Nucleus accumbens (tissue), 56 donors: ENCODE results near the gene CREB3.

Experiments
- DNase-seq, 56 donors: peaks; one replicate each; lab custom pipeline; 2025; lab: John Stamatoyannopoulos, UW

The CREB3 gene

GRCh38 chr9:35723426-35723825, 9.0 kb upstream of the CREB3 start:
- DNase-seq = no peak

- DNase-seq = no peak
These were observed 8.6 kb upstream of the CREB3 start for GRCh38 chr9:35723908-35724307.

GRCh38 chr9:35725362-35725761, 7.1 kb upstream of the CREB3 start:
- DNase-seq = no peak

- DNase-seq = peak in 37 of 56 donors; percentile 1 to 80 (median 42)
These were observed 5.5 kb upstream of the CREB3 start for GRCh38 chr9:35726931-35727330.

GRCh38 chr9:35727676-35728040, 4.8 kb upstream of the CREB3 start:
- no peak for DNase-seq

- peak in 20 of 56 donors; percentile 5 to 45 (median 20) for DNase-seq
These were observed 4.2 kb upstream of the CREB3 start for GRCh38 chr9:35728041-35728971.

- DNase-seq = no peak
These were observed 3.4 kb upstream of the CREB3 start for GRCh38 chr9:35729101-35729500.

- peak in 21 of 56 donors; percentile 3 to 32 (median 17) for DNase-seq
These were observed 2.6 kb upstream of the CREB3 start for GRCh38 chr9:35729700-35730485.

- no peak for DNase-seq
These were observed 2.0 kb upstream of the CREB3 start for GRCh38 chr9:35730486-35730854.

GRCh38 chr9:35731415-35732184, 866 bp upstream of the CREB3 start:
- DNase-seq = peak in 4 of 56 donors; percentile 49 to 73 (median 62)

GRCh38 chr9:35732800-35733541, 505 bp downstream of the CREB3 start:
- peak in 10 of 56 donors; percentile 16 to 57 (median 39) for DNase-seq

- no peak for DNase-seq
These were observed 1.6 kb downstream of the CREB3 start for GRCh38 chr9:35734096-35734495.

- DNase-seq = peak in 28 of 56 donors; percentile 2 to 62 (median 18)
These were observed 3.8 kb downstream of the CREB3 start for GRCh38 chr9:35736201-35736633.

GRCh38 chr9:35737143-35737542, 4.7 kb downstream of the CREB3 start:
- DNase-seq = no peak

GRCh38 chr9:35738186-35738585, 5.7 kb downstream of the CREB3 start:
- DNase-seq = no peak

- DNase-seq = no peak
These were observed 6.5 kb downstream of the CREB3 start for GRCh38 chr9:35738924-35739323.

GRCh38 chr9:35740243-35740642, 7.8 kb downstream of the CREB3 start:
- no peak for DNase-seq

- no peak for DNase-seq
These were observed 9.3 kb downstream of the CREB3 start for GRCh38 chr9:35741740-35742139.

GRCh38 chr9:35743452-35743851, 11.0 kb downstream of the CREB3 start:
- no peak for DNase-seq
